ENCODE results near the gene CHRM2. TPM values are rescaled to one million over a fixed set of nuclear protein-coding genes. Genes with fewer than 3 reads are reported as not detected.

Gene CHRM2
- total RNA-seq, 1 donor: under 0.01 TPM

DNA sequence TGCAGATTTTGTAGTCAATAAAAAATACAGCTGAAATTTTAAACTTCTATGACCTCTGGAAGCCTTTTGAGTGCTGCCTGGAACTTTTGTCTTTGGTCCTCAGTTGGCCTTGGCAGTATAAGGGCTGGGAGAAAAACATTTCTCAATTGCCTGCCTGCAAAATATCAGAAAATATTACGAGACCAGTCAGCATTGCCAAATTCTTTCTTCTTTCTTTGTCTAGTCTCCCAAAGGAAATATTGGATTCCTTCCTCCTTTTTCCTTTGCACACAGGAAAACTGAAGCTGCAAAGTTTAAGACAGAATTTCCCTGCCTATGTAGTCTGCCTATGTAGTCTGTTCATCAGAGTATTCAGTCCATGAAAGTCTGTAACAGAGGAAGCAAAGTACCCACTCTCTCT, 95.9 kb downstream of the CHRM2 start:
- Histone ChIP-seq H3K9me3 (ENCODE audit: low read depth, low read length) (no peaks in the 10 kb centered on the region), H3K4me3 (ENCODE audit: low read length) (no peak overlapping the region), H3K4me1 (ENCODE audit: insufficient read depth, low read length) (no peaks in the 10 kb centered on the region), H3K27me3 (ENCODE audit: insufficient read depth, low read length) (no peaks in the 10 kb centered on the region)

GRCh38 chr7:136966825-136967224, 98.4 kb downstream of the CHRM2 start:
- no peaks in the 10 kb centered on the region for H3K9me3 ChIP-seq (ENCODE audit: low read depth, low read length)
- no peaks in the 10 kb centered on the region for H3K27me3 ChIP-seq (ENCODE audit: insufficient read depth, low read length)
- no peak overlapping the region for H3K4me3 ChIP-seq (ENCODE audit: low read length)
- no peaks in the 10 kb centered on the region for H3K4me1 ChIP-seq (ENCODE audit: insufficient read depth, low read length)

- no peak overlapping the region for H3K4me3 ChIP-seq (ENCODE audit: low read length)
- no peaks in the 10 kb centered on the region for H3K4me1 ChIP-seq (ENCODE audit: insufficient read depth, low read length)
- H3K9me3 ChIP-seq (ENCODE audit: low read depth, low read length): no peaks in the 10 kb centered on the region
- H3K27me3 ChIP-seq (ENCODE audit: insufficient read depth, low read length): no peaks in the 10 kb centered on the region
Observed at GRCh38 chr7:136969761-136970160, 101.3 kb downstream of the CHRM2 start.

DNA sequence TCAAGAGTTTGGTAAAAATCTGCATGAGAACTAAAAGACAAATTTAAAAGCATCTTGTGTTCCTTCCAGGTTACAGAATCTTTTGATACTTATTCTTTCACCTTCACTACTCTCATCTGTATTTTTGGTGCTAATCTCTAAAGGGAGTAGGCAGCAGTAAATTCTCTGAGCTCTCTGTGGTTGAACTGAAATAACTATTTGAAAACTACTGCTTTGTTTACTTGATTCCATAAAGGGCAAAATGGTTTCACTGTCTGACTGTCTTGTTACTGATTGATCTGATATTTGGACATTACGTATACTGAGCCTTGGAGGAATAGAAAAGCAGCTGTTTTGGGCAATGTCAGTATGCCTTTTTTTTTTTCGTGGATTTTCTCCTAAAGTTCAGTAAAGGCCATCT, 103.3 kb downstream of the CHRM2 start:
- Histone ChIP-seq H3K4me1 (ENCODE audit: insufficient read depth, low read length) (no peaks in the 10 kb centered on the region), H3K4me3 (ENCODE audit: low read length) (no peak overlapping the region), H3K9me3 (ENCODE audit: low read depth, low read length) (no peaks in the 10 kb centered on the region), H3K27me3 (ENCODE audit: insufficient read depth, low read length) (no peaks in the 10 kb centered on the region)

- Histone ChIP-seq H3K4me3 (ENCODE audit: low read length) (no peak overlapping the region), H3K27me3 (ENCODE audit: insufficient read depth, low read length) (no peaks in the 10 kb centered on the region)
Observed at GRCh38 chr7:136976504-136977251, 108.2 kb downstream of the CHRM2 start.

GRCh38 chr7:136993377-136993776, 124.9 kb downstream of the CHRM2 start:
- Histone ChIP-seq H3K4me1 (ENCODE audit: insufficient read depth, low read length) (no peaks in the 10 kb centered on the region), H3K27me3 (ENCODE audit: insufficient read depth, low read length) (no peaks in the 10 kb centered on the region), H3K9me3 (ENCODE audit: low read depth, low read length) (peaks cover 6% of the 10 kb centered on the region), H3K4me3 (ENCODE audit: low read length) (no peak overlapping the region)

More at GRCh38 chr7:136976504-136977251, 108.2 kb downstream of the CHRM2 start:
- no peaks in the 10 kb centered on the region for H3K9me3 ChIP-seq (ENCODE audit: low read depth, low read length)
- no peaks in the 10 kb centered on the region for H3K4me1 ChIP-seq (ENCODE audit: insufficient read depth, low read length)

GRCh38 chr7:136997735-136998134, 129.3 kb downstream of the CHRM2 start:
- Histone ChIP-seq H3K4me1 (ENCODE audit: insufficient read depth, low read length) (no peaks in the 10 kb centered on the region), H3K27me3 (ENCODE audit: insufficient read depth, low read length) (no peaks in the 10 kb centered on the region), H3K4me3 (ENCODE audit: low read length) (no peak overlapping the region), H3K9me3 (ENCODE audit: low read depth, low read length) (no peaks in the 10 kb centered on the region)

DNA sequence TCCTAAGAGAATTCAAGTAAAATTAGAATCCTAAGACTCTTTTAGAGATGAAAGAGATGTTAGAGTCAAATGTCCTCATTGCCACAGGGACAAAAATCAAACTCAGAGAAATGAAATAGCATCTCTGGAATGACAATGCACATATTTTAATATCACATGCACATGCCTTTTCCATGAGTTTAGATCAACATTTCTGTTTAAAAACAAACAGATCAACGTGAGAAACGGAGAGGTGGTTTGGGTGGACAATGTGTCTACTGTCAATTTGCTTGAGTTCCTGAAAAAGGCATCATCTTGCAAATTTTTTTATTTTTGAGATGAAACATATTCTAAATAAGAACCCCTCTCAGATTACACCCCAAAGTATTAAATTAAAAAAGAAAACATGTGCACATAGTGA, 130.0 kb downstream of the CHRM2 start:
- Histone ChIP-seq H3K4me1 (ENCODE audit: insufficient read depth, low read length) (no peaks in the 10 kb centered on the region), H3K27me3 (ENCODE audit: insufficient read depth, low read length) (no peaks in the 10 kb centered on the region), H3K9me3 (ENCODE audit: low read depth, low read length) (no peaks in the 10 kb centered on the region), H3K4me3 (ENCODE audit: low read length) (no peak overlapping the region)

GRCh38 chr7:137000621-137001020, 132.2 kb downstream of the CHRM2 start:
- Histone ChIP-seq H3K27me3 (ENCODE audit: insufficient read depth, low read length) (no peaks in the 10 kb centered on the region), H3K4me3 (ENCODE audit: low read length) (no peak overlapping the region), H3K4me1 (ENCODE audit: insufficient read depth, low read length) (no peaks in the 10 kb centered on the region), H3K9me3 (ENCODE audit: low read depth, low read length) (no peaks in the 10 kb centered on the region)

DNA sequence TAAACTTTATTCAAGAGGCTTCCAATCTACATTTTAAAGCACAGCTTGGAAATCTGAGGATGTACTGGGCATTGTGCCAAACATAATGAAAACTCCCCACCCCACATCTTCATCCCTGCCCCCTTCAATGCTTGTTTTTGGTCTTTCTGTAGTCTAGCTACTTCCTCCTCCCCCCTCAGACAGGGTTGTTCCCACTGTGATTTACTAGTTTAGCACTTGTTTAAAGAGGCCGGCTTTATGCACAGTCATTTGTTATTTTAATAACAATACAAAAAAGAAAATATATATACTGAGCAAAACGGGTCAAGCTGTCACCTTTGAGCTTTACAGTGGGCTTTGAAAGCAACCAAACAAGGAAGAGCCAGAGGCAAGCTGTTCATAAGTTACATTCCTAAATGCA, 132.6 kb downstream of the CHRM2 start:
- no peaks in the 10 kb centered on the region for H3K4me1 ChIP-seq (ENCODE audit: insufficient read depth, low read length)
- H3K4me3 ChIP-seq (ENCODE audit: low read length): no peak overlapping the region
- H3K9me3 ChIP-seq (ENCODE audit: low read depth, low read length): no peaks in the 10 kb centered on the region
- H3K27me3 ChIP-seq (ENCODE audit: insufficient read depth, low read length): no peaks in the 10 kb centered on the region

GRCh38 chr7:137001478-137001877, 133.0 kb downstream of the CHRM2 start:
- no peaks in the 10 kb centered on the region for H3K4me1 ChIP-seq (ENCODE audit: insufficient read depth, low read length)
- no peaks in the 10 kb centered on the region for H3K27me3 ChIP-seq (ENCODE audit: insufficient read depth, low read length)
- no peaks in the 10 kb centered on the region for H3K9me3 ChIP-seq (ENCODE audit: low read depth, low read length)
- no peak overlapping the region for H3K4me3 ChIP-seq (ENCODE audit: low read length)

- H3K4me3 ChIP-seq (ENCODE audit: low read length): no peak overlapping the region
- H3K4me1 ChIP-seq (ENCODE audit: insufficient read depth, low read length): no peaks in the 10 kb centered on the region
- H3K27me3 ChIP-seq (ENCODE audit: insufficient read depth, low read length): no peaks in the 10 kb centered on the region
- H3K9me3 ChIP-seq (ENCODE audit: low read depth, low read length): no peaks in the 10 kb centered on the region
Observed at GRCh38 chr7:137003086-137003485, 134.6 kb downstream of the CHRM2 start.

GRCh38 chr7:137003566-137003965, 135.1 kb downstream of the CHRM2 start:
- no peaks in the 10 kb centered on the region for H3K4me1 ChIP-seq (ENCODE audit: insufficient read depth, low read length)
- H3K27me3 ChIP-seq (ENCODE audit: insufficient read depth, low read length): no peaks in the 10 kb centered on the region
- H3K9me3 ChIP-seq (ENCODE audit: low read depth, low read length): no peaks in the 10 kb centered on the region
- H3K4me3 ChIP-seq (ENCODE audit: low read length): no peak overlapping the region

DNA sequence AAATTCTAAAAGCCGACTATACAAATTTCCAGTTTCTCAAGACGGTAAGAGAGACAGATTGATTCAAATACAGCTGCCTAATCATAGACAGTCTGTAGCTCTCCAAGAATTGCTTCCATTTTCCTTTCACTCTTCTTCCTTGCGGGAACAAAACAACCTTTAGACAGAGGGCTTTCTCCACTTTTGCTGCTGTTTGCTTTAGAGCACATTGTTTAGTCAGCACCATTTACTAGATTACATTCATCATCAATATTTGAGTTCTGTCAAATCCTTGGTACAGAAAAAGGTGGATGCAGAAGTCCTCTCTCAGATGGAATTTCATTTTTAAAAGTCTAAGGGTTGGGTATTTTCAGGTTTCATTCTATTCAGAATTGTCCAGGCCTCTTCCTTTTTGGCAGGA, 137.4 kb downstream of the CHRM2 start:
- Histone ChIP-seq H3K4me1 (ENCODE audit: insufficient read depth, low read length) (no peaks in the 10 kb centered on the region), H3K27me3 (ENCODE audit: insufficient read depth, low read length) (no peaks in the 10 kb centered on the region), H3K4me3 (ENCODE audit: low read length) (no peak overlapping the region), H3K9me3 (ENCODE audit: low read depth, low read length) (no peaks in the 10 kb centered on the region)

DNA sequence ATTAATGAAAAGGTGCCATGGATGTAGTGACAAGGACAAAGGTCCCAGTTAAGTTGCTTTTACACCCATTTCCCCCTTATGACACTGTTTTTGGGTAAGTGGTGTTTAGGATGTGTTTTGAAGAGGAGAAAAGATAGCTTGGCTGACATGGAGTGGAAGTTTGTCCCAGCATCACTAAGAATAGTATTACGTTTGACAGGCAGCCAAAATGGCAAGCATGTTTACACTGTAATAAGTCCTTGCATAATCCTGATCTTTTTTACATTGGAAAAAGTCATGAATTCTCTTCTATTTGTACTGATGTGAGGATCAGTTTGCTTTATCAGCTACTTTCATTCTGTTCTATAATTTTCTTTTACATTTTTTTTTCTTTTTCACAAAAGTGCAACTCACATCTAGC, 137.8 kb downstream of the CHRM2 start:
- no peak overlapping the region for H3K4me3 ChIP-seq (ENCODE audit: low read length)
- no peaks in the 10 kb centered on the region for H3K27me3 ChIP-seq (ENCODE audit: insufficient read depth, low read length)
- H3K4me1 ChIP-seq (ENCODE audit: insufficient read depth, low read length): no peaks in the 10 kb centered on the region
- H3K9me3 ChIP-seq (ENCODE audit: low read depth, low read length): no peaks in the 10 kb centered on the region

DNA sequence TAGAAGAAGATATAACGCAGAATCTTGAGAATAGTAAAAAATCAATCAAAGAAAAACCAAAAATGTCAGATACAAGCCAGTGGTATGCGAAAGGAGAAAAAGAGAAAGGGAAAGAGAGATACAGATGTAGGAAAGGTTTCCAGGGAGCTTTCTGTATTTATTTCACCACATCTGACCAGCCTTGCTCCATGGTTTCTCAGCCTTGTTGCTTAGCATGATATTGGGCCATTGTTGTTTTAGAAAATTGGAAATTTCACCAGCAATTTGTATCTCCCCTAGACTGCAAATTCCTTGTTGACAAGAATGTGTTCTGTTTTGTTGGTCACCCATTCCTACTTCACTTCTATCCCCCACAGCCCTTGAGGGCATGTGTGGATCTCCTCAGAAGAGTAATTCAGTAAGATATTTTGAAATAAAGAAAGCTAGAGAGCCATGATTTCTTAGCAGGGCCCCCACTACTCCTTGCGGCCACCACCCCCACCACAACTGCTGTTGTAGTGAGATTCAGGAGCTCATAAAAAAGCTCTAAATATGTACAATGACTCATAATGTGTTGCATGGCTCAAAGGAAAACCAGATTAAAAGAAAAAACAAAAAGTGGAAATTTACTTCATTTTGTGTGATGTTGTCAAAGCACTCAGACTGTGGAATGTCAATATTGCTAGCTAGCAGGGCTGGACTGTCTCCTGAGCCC, 138.7 kb downstream of the CHRM2 start:
- Histone ChIP-seq H3K9me3 (ENCODE audit: low read depth, low read length) (no peaks in the 10 kb centered on the region), H3K4me1 (ENCODE audit: insufficient read depth, low read length) (no peaks in the 10 kb centered on the region), H3K4me3 (ENCODE audit: low read length) (no peak overlapping the region), H3K27me3 (ENCODE audit: insufficient read depth, low read length) (no peaks in the 10 kb centered on the region)
